H1 (cell line): ENCODE data around the gene SPOCD1. TPM values are rescaled to one million over a fixed set of nuclear protein-coding genes. Genes with fewer than 3 reads are reported as not detected.

Experiments used
- CTCF ChIA-PET: fragments of 300-600 bp; sonication (Branson Sonifier 250); formaldehyde crosslinking; loops from one replicate; lab custom pipeline; 2021; ENCODE audit not compliant: partially characterized antibody; lab: Charles Lee
- POLR2A ChIA-PET: fragments of 300-600 bp; sonication (Branson Sonifier 250); formaldehyde crosslinking; loops from one replicate; lab custom pipeline; 2021; ENCODE audit warnings: inconsistent platforms; ENCODE audit not compliant: partially characterized antibody; lab: Charles Lee
- DNase-seq, 2 experiments: peaks; one replicate each; pipeline versions ENCODE4 v3.0.0 to v3.0.0-alpha.2; 2010 to 2022; ENCODE audit warnings: low spot score in 2 of 2, low read depth in 1 of 2, mixed read lengths in 1 of 2
- FAIRE-seq: peaks from 2 replicates; lab custom pipeline; 2011; peaks lifted over from hg19 to GRCh38; lab: Jason Lieb, UNC
- H2AFZ ChIP-seq: 2 replicates; pipeline ENCODE4 v1.8.1; 2012; ENCODE audit warnings: low read length, inconsistent platforms
- H2AK5ac ChIP-seq: 2 replicates; pipeline ENCODE4 v1.6.1; 2013; ENCODE audit warnings: low read depth, low read length
- H2BK120ac ChIP-seq: replicated peaks from 2 replicates; pipeline ENCODE3; 2013; ENCODE audit warnings: low read depth, low read length, inconsistent platforms
- H2BK12ac ChIP-seq: 2 replicates; pipeline ENCODE4 v1.6.1; 2013; ENCODE audit warnings: low read depth, low read length
- H2BK15ac ChIP-seq: 2 replicates; pipeline ENCODE4 v1.6.1; 2013; ENCODE audit warnings: low read length
- H2BK20ac ChIP-seq: 2 replicates; pipeline ENCODE4 v1.6.1; 2013; ENCODE audit warnings: low read length
- H2BK5ac ChIP-seq: 2 replicates; pipeline ENCODE4 v1.6.1; 2013; ENCODE audit warnings: low read depth, low read length
- H3K14ac ChIP-seq: 2 replicates; pipeline ENCODE4 v1.6.1; 2013; ENCODE audit warnings: inconsistent platforms; ENCODE audit not compliant: insufficient read length
- H3K18ac ChIP-seq: 2 replicates; pipeline ENCODE4 v1.6.1; 2013; ENCODE audit warnings: low read length; ENCODE audit errors: extremely low read depth
- H3K23ac ChIP-seq: 2 replicates; pipeline ENCODE4 v1.6.1; 2013; ENCODE audit warnings: inconsistent platforms; ENCODE audit not compliant: insufficient read length
- H3K23me2 ChIP-seq: 2 replicates; pipeline ENCODE4 v1.6.1; 2013; ENCODE audit warnings: low read depth, low read length
- H3K27ac ChIP-seq: 2 replicates; pipeline ENCODE4 v1.6.1; 2011; ENCODE audit warnings: low read depth, low read length, inconsistent platforms
- H3K27me3 ChIP-seq, 4 experiments: replicated peaks in 1 of 4; 1 replicate in 1 of 4; 2 replicates in 3 of 4; pipeline versions ENCODE4 v1.6.1 to v1.8.1; 2011 to 2013; ENCODE audit warnings: low read length in 3 of 4, mild to moderate bottlenecking in 3 of 4, inconsistent platforms in 2 of 4, mixed read lengths in 2 of 4, moderate library complexity in 1 of 4; ENCODE audit not compliant: control insufficient read depth in 3 of 4, insufficient read depth in 3 of 4; ENCODE audit errors: extremely low read depth in 1 of 4
- H3K36me3 ChIP-seq, 4 experiments: 2 replicates each; pipeline versions ENCODE4 v1.6.1 to v1.8.1; 2011 to 2013; ENCODE audit warnings: mild to moderate bottlenecking in 4 of 4, low read length in 3 of 4, moderate library complexity in 2 of 4, control low read depth in 1 of 4, inconsistent platforms in 1 of 4; ENCODE audit not compliant: insufficient read depth in 4 of 4, control insufficient read depth in 2 of 4
- H3K4ac ChIP-seq: replicated peaks from 2 replicates; pipeline ENCODE3; 2013; ENCODE audit warnings: low read length, low read depth, mixed read lengths, inconsistent platforms; ENCODE audit not compliant: insufficient read length
- H3K4me1 ChIP-seq, 4 experiments: replicated peaks in 1 of 4; 1 replicate in 1 of 4; 2 replicates in 3 of 4; pipeline versions ENCODE4 v1.6.1 to v1.8.1; 2011 to 2013; ENCODE audit warnings: low read length in 3 of 4, inconsistent platforms in 2 of 4, mixed read lengths in 1 of 4; ENCODE audit not compliant: insufficient read depth in 4 of 4, control insufficient read depth in 3 of 4
- H3K4me2 ChIP-seq, 2 experiments: 2 replicates each; pipeline versions ENCODE4 v1.6.1 to v1.8.1; 2011 to 2013; ENCODE audit warnings: low read depth in 2 of 2, low read length in 2 of 2, control low read depth in 1 of 2, inconsistent platforms in 1 of 2, mild to moderate bottlenecking in 1 of 2; ENCODE audit not compliant: insufficient read depth in 1 of 2
- H3K4me3 ChIP-seq, 4 experiments: fragments of 200-600, 300-600 bp in 1 of 4; sonication (generic), shearing (Covaris generic), sonication (Bioruptor Twin) in 1 of 4; 2 replicates each; pipeline versions ENCODE4 v1.5.1 to v1.8.1; 2011 to 2016; ENCODE audit warnings: low read length in 4 of 4, low read depth in 3 of 4, control low read depth in 2 of 4, inconsistent platforms in 2 of 4, mild to moderate bottlenecking in 2 of 4, mixed read lengths in 1 of 4, moderate library complexity in 1 of 4; ENCODE audit not compliant: insufficient read depth in 2 of 4; ENCODE audit errors: extremely low read depth in 1 of 4
- H3K56ac ChIP-seq: replicated peaks from 2 replicates; pipeline ENCODE3; 2013; ENCODE audit warnings: low read depth, mild to moderate bottlenecking, mixed read lengths, low read length, inconsistent platforms; ENCODE audit not compliant: insufficient read length
- H3K79me1 ChIP-seq: 2 replicates; pipeline ENCODE4 v1.6.1; 2013; ENCODE audit warnings: low read depth, low read length, control low read depth
- H3K79me2 ChIP-seq, 2 experiments: 2 replicates each; pipeline versions ENCODE4 v1.6.1 to v1.8.1; 2012 to 2013; ENCODE audit warnings: low read length in 2 of 2, mild to moderate bottlenecking in 2 of 2, inconsistent platforms in 1 of 2; ENCODE audit not compliant: insufficient read depth in 2 of 2, control insufficient read depth in 1 of 2
- H3K9ac ChIP-seq, 4 experiments: replicated peaks in 1 of 4; 1 replicate in 1 of 4; 2 replicates in 3 of 4; pipeline versions ENCODE4 v1.6.1 to v1.8.1; 2011 to 2013; ENCODE audit warnings: low read depth in 3 of 4, low read length in 3 of 4, control low read depth in 2 of 4, mild to moderate bottlenecking in 2 of 4, moderate library complexity in 2 of 4, inconsistent platforms in 1 of 4; ENCODE audit errors: extremely low read depth in 1 of 4
- H3K9me3 ChIP-seq, 2 experiments: 2 replicates each; pipeline versions ENCODE4 v1.6.1 to v1.8.1; 2012 to 2013; ENCODE audit warnings: mild to moderate bottlenecking in 2 of 2, moderate library complexity in 2 of 2, control low read depth in 1 of 2, inconsistent platforms in 1 of 2, low read depth in 1 of 2, low read length in 1 of 2, mixed read lengths in 1 of 2; ENCODE audit not compliant: insufficient read depth in 2 of 2
- H4K20me1 ChIP-seq, 2 experiments: replicated peaks in 1 of 2; 2 replicates each; pipeline versions ENCODE3 to v1.8.1; 2011 to 2013; ENCODE audit warnings: inconsistent platforms in 2 of 2, low read length in 2 of 2, mild to moderate bottlenecking in 1 of 2; ENCODE audit not compliant: insufficient read depth in 2 of 2, control insufficient read depth in 1 of 2
- H4K5ac ChIP-seq: 2 replicates; pipeline ENCODE4 v1.6.1; 2013; ENCODE audit warnings: low read length, low read depth, mixed read lengths, inconsistent platforms; ENCODE audit not compliant: insufficient read length
- H4K8ac ChIP-seq: 2 replicates; pipeline ENCODE4 v1.8.0; 2013; ENCODE audit warnings: mild to moderate bottlenecking, moderate library complexity, low read length, inconsistent platforms; ENCODE audit not compliant: insufficient read depth; ENCODE audit errors: extremely low read depth
- H4K91ac ChIP-seq: replicated peaks from 2 replicates; pipeline ENCODE3; 2013; ENCODE audit warnings: low read length, mixed read lengths, inconsistent platforms; ENCODE audit not compliant: insufficient read length
- ASH2L ChIP-seq: fragments of 200-600, 300-600 bp; sonication (generic); IDR thresholded peaks from one replicate; pipeline ENCODE4 v1.7.1; 2017; ENCODE audit warnings: low read length
- CBX8 ChIP-seq: fragments of 300-800, 300-1000 bp; sonication (generic); IDR thresholded peaks from 2 replicates; pipeline ENCODE4 v1.7.1; 2016; ENCODE audit warnings: low read depth, low read length, borderline replicate concordance
- E2F6 ChIP-seq: IDR thresholded peaks from 2 replicates; pipeline ENCODE4 v1.6.1; 2012; ENCODE audit warnings: inconsistent platforms
- KDM5A ChIP-seq: fragments of 200-600 bp; IDR thresholded peaks from 2 replicates; pipeline ENCODE4 v1.7.1; 2012; ENCODE audit warnings: mild to moderate bottlenecking, low read length, inconsistent platforms, mixed read lengths
- RFX5 ChIP-seq: IDR thresholded peaks from 2 replicates; pipeline ENCODE4 v1.6.1; 2011; ENCODE audit warnings: low read depth, low read length, improper control_type of control experiment, borderline replicate concordance
- SIX5 ChIP-seq: IDR thresholded peaks from 2 replicates; pipeline ENCODE4 v1.6.1; 2011; ENCODE audit warnings: mild to moderate bottlenecking, low read depth, low read length
- TAF7 ChIP-seq: optimal IDR thresholded peaks from 2 replicates; pipeline ENCODE3; 2011; ENCODE audit warnings: low read depth, mild to moderate bottlenecking, inconsistent platforms, low read length, moderate library complexity, borderline replicate concordance
- TEAD4 ChIP-seq: IDR thresholded peaks from 2 replicates; pipeline ENCODE4 v1.6.1; 2012; ENCODE audit warnings: low read depth, low read length, inconsistent platforms, mixed read lengths
- WGBS, 2 experiments: shearing (Covaris generic) in 1 of 2; methylation state at CpG; one replicate each; pipeline versions ENCODE4 v1.1.6 to v1.1.7; 2013 to 2015; ENCODE audit warnings: low lambda C conversion rate in 2 of 2, mixed read lengths in 2 of 2, inconsistent platforms in 1 of 2, low coverage in 1 of 2, missing lambda C conversion rate in 1 of 2; ENCODE audit not compliant: insufficient replicate concordance in 2 of 2, insufficient coverage in 1 of 2, insufficient read length in 1 of 2; ENCODE audit errors: extremely low coverage in 1 of 2, missing lambda C conversion rate in 1 of 2; 5-methylcytosine and 5-hydroxymethylcytosine counted together
- polyA plus RNA-seq, 7 experiments: library from polyadenylated mRNA; depleted of rRNA in 3 of 7; stranded (reverse) in 5 of 7; unstranded in 2 of 7; fragments of >200 nt in 5 of 7; fragments of 200-250 nt in 2 of 7; gene quantifications; 1 replicate in 5 of 7; 2 replicates in 1 of 7; 4 replicates in 1 of 7; pipeline versions ENCODE4 v1.2.1 to v1.2.3, GENCODE V29; 2011 to 2013; ENCODE audit warnings: missing spikeins in 2 of 7, mixed read lengths in 2 of 7
- total RNA-seq: library from RNA; stranded (reverse); fragmentation: NEBNext Ultra II Directional; extraction: Animal tissue kit (Norgen Biotek cat#: 25700); gene quantifications from 2 replicates; pipeline ENCODE4 v1.2.1, GENCODE V29; 2021
- TF ChIP-seq, protein P1 (sequence below), 3 experiments: IDR thresholded peaks; 1 replicate in 2 of 3; 2 replicates in 1 of 3; pipeline versions ENCODE4 v1.5.1 to v1.6.1; 2011; ENCODE audit warnings: low read length in 3 of 3, mild to moderate bottlenecking in 3 of 3, inconsistent platforms in 2 of 3, low read depth in 1 of 3, moderate library complexity in 1 of 3; ENCODE audit not compliant: insufficient read depth in 1 of 3; ENCODE audit errors: control extremely low read depth in 1 of 3

Gene SPOCD1
- total and polyA plus RNA-seq, 2 of the 8 experiments (the other 6 are each of a cell fraction or from before 2014, with no cell fraction given) = 1.8 to 2.9 TPM

DNA sequence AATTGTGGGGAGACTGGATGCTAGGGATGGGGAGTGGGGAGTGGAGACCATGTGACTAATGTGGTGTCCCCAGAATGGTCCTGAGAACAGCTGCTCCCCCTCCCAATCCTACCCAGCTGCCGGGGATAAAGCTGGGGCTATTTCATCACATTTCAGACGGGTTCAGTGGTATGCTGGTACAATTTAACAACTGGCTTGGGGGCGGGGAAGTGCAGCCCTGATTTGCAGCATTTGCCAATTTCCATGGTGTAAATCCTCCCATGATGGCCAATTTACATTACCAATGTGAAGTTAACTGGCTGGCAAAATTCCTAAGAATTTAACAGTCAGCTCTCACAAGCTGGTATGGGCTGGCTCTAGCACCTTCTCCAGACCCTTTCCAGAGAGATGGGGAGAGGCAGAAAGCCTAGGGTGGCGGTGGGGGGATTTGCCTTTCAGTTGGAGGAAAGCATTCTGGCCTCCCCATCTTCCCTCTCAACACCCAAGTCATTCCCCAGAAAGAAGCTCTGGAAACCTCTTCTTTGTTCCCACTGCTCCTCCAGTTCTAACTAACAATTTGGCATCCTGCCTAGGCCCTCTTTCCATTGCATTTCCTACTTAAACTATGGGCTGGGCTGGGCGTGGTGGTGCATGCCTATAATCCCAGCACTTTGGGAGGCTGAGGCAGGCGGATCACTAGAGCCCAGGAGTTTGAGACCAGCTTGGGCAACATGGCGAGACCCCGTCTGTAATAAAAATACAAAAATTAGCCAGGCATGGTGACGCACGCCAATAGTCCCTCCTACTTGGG, 40.4 kb downstream of the SPOCD1 start:
- no peak for DNase-seq
- no peak overlapping the region for H3K4ac ChIP-seq
- no peak overlapping the region for H2AFZ ChIP-seq
- H2BK15ac ChIP-seq = no peak overlapping the region
- H3K79me2 ChIP-seq = no peaks in the 10 kb centered on the region
- peaks cover 26 to 48% (median 43%) of the 10 kb centered on the region in 4 experiments for H3K27me3 ChIP-seq
- no peaks in the 10 kb centered on the region for H3K9me3 ChIP-seq
- no peak overlapping the region for H3K14ac ChIP-seq
- peaks cover 0 to 2% of the 10 kb centered on the region in 2 experiments for H4K20me1 ChIP-seq
- no peak overlapping the region for H2BK5ac ChIP-seq
- H3K4me2 ChIP-seq = no peak overlapping the region
- no peak overlapping the region for H3K56ac ChIP-seq
- H4K5ac ChIP-seq = no peak overlapping the region
- WGBS, 2 experiments = 77% methylated on average over 10 of the region's 10 CpGs; no CpG with 5 or more reads in 1 of the 2 experiments
- no peak overlapping the region for H2BK120ac ChIP-seq
- H3K9ac ChIP-seq = no peak overlapping the region
- peaks cover 0 to 14% (median 7%) of the 10 kb centered on the region in 4 experiments; a peak in 6 of 7 replicates for H3K4me1 ChIP-seq
- H2BK20ac ChIP-seq = no peak overlapping the region
- CTCF ChIA-PET = interaction anchor here (0.9 to 5.3 kb wide), 7 partner anchors 11 to 189 kb away, joined by 3 to 43 read pairs (median 5); partner anchors contain the start of gene ADGRB2
- no peak overlapping the region for H3K27ac ChIP-seq
- no peak overlapping the region for H3K4me3 ChIP-seq
- no peak overlapping the region for H2BK12ac ChIP-seq
- H4K91ac ChIP-seq = no peak overlapping the region
- peaks cover 7% of the 10 kb centered on the region for H3K23me2 ChIP-seq
- POLR2A ChIA-PET = interaction anchor here (1.6 to 1.8 kb wide), 2 partner anchors 8 to 13 kb away, joined by 6 read pairs; no protein-coding TSS in a partner anchor
- no peak overlapping the region for H3K18ac ChIP-seq
- H3K79me1 ChIP-seq = peaks cover 3% of the 10 kb centered on the region; the same call in 1 of the 2 replicates
- FAIRE-seq = no peak
- no peaks in the 10 kb centered on the region for H3K36me3 ChIP-seq
- no peak overlapping the region for H3K23ac ChIP-seq
- no peak overlapping the region for H2AK5ac ChIP-seq
- H4K8ac ChIP-seq = no peak overlapping the region
- TF ChIP-seq, protein P1, sequence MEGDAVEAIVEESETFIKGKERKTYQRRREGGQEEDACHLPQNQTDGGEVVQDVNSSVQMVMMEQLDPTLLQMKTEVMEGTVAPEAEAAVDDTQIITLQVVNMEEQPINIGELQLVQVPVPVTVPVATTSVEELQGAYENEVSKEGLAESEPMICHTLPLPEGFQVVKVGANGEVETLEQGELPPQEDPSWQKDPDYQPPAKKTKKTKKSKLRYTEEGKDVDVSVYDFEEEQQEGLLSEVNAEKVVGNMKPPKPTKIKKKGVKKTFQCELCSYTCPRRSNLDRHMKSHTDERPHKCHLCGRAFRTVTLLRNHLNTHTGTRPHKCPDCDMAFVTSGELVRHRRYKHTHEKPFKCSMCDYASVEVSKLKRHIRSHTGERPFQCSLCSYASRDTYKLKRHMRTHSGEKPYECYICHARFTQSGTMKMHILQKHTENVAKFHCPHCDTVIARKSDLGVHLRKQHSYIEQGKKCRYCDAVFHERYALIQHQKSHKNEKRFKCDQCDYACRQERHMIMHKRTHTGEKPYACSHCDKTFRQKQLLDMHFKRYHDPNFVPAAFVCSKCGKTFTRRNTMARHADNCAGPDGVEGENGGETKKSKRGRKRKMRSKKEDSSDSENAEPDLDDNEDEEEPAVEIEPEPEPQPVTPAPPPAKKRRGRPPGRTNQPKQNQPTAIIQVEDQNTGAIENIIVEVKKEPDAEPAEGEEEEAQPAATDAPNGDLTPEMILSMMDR (IDR thresholded peaks at IDR 0.05; ENCODE audit: control extremely low read depth in 1 of 3, insufficient read depth in 1 of 3, low read depth in 1 of 3, low read length in 3 of 3) = no peak
- TF ChIP-seq KDM5A = no peak
- no peak for TF ChIP-seq E2F6
- TF ChIP-seq SIX5 = no peak
- no peak for TF ChIP-seq RFX5
- no peak for TF ChIP-seq ASH2L
- TF ChIP-seq CBX8 = no peak
- TF ChIP-seq TAF7 = no peak
- no peak for TF ChIP-seq TEAD4
